Stimulated activated CD8-positive, alpha-beta memory T cell treated with anti-CD3 and anti-CD28 coated beads, Interleukin-12 subunit alpha, Interleukin-12 subunit beta, amount 100 ng/mL, for 24 hours (primary cell): ENCODE results near the gene TAF6.

Experiments used
- DNase-seq: peaks from one replicate; pipeline ENCODE4 v3.0.0-alpha.2; 2020; ENCODE audit errors: extremely low read depth

The TAF6 gene

GRCh38 chr7:100066953-100067352 lies 52.2 kb downstream of the TAF6 start:
- no peak for DNase-seq

- no peak for DNase-seq
Observed at GRCh38 chr7:100065452-100066186, 53.5 kb downstream of the TAF6 start.

- no peak for DNase-seq
Observed at GRCh38 chr7:100064162-100064561, 55.0 kb downstream of the TAF6 start.

GRCh38 chr7:100063376-100063775 lies 55.8 kb downstream of the TAF6 start:
- DNase-seq: no peak

- no peak for DNase-seq
Observed at GRCh38 chr7:100061518-100062193, 57.5 kb downstream of the TAF6 start.

- DNase-seq: no peak
Observed at GRCh38 chr7:100059251-100059739, 59.9 kb downstream of the TAF6 start.
